Mucosa of descending colon (tissue), 3 donors: ENCODE results near the gene ATG2B. TPM values are rescaled to one million over a fixed set of nuclear protein-coding genes. Genes with fewer than 3 reads are reported as not detected.

Experiments used
- ATAC-seq: fragments of 200-7000 bp; cut with Tn5 transposase; one replicate; pipeline ENCODE4 v1.9.1; 2020; ENCODE audit warnings: mild to moderate bottlenecking, moderate library complexity
- DNase-seq, 3 donors: peaks; one replicate each; pipeline ENCODE4 v3.0.0-alpha.2; 2020
- H3K36me3 ChIP-seq: fragments of 200-600 bp; one replicate; pipeline ENCODE4 v1.8.0; 2021; ENCODE audit warnings: low read depth, mild to moderate bottlenecking
- H3K4me1 ChIP-seq: fragments of 200-600 bp; one replicate; pipeline ENCODE4 v1.8.0; 2021; ENCODE audit warnings: low read depth, mild to moderate bottlenecking
- H3K4me3 ChIP-seq: fragments of 200-600 bp; one replicate; pipeline ENCODE4 v1.8.0; 2021; ENCODE audit warnings: mild to moderate bottlenecking
- H3K9me3 ChIP-seq: fragments of 200-600 bp; one replicate; pipeline ENCODE4 v1.8.0; 2021; ENCODE audit warnings: mild to moderate bottlenecking
- intact Hi-C, 2 donors: fragments of 100-400 bp; cut with DNase I in 1 of 2; cut with micrococcal nuclease in 1 of 2; formaldehyde crosslinking; loops; one replicate each; pipeline versions ENCODE4 v1.11.0 to v1.11.1; 2022; cut with DNase I, micrococcal nuclease
- total RNA-seq, 3 donors: library from RNA; stranded (reverse); fragmentation: NEBNext Ultra II Directional in 2 of 3; extraction: Animal tissue kit (Norgen Biotek cat#: 25700) in 2 of 3; gene quantifications; one replicate each; pipeline versions ENCODE4 v1.2.1 to v1.2.4, GENCODE V29; 2021 to 2023
- TF ChIP-seq, protein P1 (sequence below): fragments of 200-600 bp; IDR thresholded peaks from one replicate; pipeline ENCODE4 v1.8.0; 2022; ENCODE audit warnings: antibody characterized with exemption, mild to moderate bottlenecking
- donor health status: DM: no; HTN: no; CAD: no; lungs with moderate emphysema.
- donor health status: DM: no; HTN: no; CAD: no.
- donor health status: DM: no; HTN: yes; CAD: no.

ATG2B gene
- total RNA-seq, 3 donors from 2014 or later, result 22.1 to 35.9 (median 24.2) TPM

DNA sequence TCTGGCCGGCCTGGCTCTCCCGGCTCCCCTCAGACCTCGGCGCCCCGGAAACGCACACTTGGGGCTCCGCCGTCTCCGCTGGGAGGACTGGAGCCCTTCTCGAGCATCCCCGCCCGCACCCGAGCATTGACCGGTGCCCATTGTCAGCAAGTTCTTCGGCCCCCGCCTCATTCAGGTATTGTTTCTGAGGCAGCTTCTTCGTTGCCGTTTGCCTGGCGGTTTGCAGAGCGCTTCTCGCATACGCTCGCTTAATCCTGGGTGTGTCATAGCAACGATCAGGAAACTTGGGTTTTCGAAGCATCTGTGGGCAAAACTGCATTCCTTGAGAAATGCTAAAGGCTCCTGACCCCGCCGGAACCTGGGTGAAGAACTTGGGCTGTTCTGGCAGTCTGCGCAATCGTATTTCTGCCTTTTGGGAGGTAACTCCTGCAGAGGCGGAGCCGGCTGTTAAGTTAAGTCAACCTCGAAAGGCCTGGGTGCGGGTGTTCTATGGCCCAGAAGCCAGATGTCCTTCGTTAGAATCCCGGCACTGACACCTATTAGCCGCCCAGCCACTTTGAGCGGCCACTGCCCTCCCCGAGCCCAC is 703 bp upstream of the ATG2B start:
- Histone ChIP-seq H3K4me3 (peak overlapping the region; percentile 95), H3K4me1 (peaks cover 33% of the 10 kb centered on the region), H3K36me3 (no peaks in the 10 kb centered on the region), H3K9me3 (no peaks in the 10 kb centered on the region)
- DNase-seq, result peak; percentile 77 to 84 (median 80)
- peak; percentile 68 for ATAC-seq
- TF ChIP-seq, protein P1, sequence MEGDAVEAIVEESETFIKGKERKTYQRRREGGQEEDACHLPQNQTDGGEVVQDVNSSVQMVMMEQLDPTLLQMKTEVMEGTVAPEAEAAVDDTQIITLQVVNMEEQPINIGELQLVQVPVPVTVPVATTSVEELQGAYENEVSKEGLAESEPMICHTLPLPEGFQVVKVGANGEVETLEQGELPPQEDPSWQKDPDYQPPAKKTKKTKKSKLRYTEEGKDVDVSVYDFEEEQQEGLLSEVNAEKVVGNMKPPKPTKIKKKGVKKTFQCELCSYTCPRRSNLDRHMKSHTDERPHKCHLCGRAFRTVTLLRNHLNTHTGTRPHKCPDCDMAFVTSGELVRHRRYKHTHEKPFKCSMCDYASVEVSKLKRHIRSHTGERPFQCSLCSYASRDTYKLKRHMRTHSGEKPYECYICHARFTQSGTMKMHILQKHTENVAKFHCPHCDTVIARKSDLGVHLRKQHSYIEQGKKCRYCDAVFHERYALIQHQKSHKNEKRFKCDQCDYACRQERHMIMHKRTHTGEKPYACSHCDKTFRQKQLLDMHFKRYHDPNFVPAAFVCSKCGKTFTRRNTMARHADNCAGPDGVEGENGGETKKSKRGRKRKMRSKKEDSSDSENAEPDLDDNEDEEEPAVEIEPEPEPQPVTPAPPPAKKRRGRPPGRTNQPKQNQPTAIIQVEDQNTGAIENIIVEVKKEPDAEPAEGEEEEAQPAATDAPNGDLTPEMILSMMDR, result no peak
- intact Hi-C loops, result no loop called here

DNA sequence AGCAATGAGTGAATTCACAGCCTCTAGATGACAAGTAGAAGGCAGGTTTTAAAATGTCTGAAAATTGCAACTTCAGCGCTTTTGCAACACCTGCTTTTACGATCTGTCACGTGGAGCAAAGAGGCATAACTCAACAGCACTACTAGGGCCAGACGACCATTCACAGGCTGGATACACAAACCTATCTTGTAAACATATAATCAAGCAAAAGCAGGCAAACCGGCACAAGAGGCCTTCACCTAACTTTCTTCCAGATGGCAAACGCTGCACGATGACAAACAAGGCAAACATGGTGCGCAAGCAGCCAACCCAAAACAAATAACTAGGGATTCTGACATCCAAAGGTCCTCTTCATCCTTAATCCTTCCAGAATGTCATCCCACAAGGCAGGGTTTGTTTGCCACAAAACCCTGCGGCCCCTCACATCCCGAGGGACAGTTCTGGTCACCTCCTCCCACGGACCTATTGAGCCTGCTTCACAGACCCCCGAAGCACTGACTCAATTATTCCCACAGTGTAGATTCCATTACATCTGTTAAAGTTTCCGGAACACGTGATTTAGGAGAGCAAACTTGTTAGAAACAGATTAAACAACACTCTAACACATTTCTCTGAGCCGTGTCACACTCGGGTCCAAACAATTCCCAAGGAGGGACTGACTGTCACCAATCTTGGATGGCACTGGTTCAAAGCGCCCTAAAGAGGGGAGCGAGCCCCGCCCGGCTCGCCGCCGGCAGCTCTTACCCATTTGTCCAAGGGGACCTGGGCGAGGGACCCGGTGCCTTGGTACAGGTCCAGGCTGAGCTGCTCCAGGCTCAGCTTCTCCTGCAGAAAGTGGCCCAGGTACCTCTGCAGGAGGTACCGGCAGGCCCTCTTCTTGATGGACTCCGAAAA is 823 bp downstream of the ATG2B start:
- H3K9me3 ChIP-seq, result no peaks in the 10 kb centered on the region
- H3K4me3 ChIP-seq, result peak overlapping the region; percentile 95
- peak; percentile 42 for ATAC-seq
- peak in 2 of 3 donors; percentile 47 to 82 for DNase-seq
- H3K36me3 ChIP-seq, result no peaks in the 10 kb centered on the region
- TF ChIP-seq, protein P1, result no peak
- H3K4me1 ChIP-seq, result peaks cover 33% of the 10 kb centered on the region
- intact Hi-C loops, result no loop called here

DNA sequence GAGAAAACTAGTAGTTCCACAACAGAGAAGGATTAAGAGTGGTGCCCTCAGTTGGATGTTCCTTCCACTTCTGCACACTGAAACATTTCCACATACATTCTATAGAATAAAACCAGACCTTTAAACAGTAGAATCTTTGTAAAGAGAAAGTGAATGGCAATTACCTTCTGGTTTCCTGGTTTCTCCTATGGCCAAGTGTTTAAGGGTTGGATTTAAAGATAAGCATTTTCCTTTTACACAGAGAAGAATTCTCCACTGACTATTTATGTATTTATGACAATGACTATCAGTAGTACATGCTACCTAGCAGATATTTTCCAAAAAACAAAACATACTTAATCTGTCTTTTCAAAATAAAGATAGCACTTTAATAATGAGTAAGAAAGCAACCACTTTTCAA is 3.2 kb downstream of the ATG2B start:
- peaks cover 24% of the 10 kb centered on the region for H3K4me1 ChIP-seq
- H3K4me3 ChIP-seq, result no peak overlapping the region
- no peaks in the 10 kb centered on the region for H3K9me3 ChIP-seq
- no peaks in the 10 kb centered on the region for H3K36me3 ChIP-seq
- intact Hi-C loops, result no loop called here
- TF ChIP-seq, protein P1, result no peak
- no peak for DNase-seq
- ATAC-seq, result no peak

DNA sequence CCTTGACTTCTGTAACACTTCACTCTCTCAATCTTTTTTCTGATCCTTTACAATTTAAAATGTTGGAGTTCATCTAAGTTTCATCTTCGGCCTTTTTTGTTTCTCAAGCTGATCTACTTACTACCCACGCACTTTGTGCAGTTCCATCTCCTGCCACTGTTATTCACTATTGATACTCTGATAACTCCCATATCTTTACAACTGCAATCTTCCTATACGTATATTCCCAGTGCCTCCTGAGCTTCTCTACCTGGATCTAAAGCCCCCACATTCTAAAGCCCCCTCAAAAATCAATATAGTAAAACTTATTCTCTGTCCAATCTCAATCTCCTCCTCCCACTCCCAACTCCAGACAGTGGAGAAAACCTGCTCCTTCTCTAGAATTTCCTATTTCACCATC is 5.9 kb downstream of the ATG2B start:
- ATAC-seq, result no peak
- TF ChIP-seq, protein P1, result no peak
- no peak for DNase-seq
- intact Hi-C loops, result no loop called here
- H3K9me3 ChIP-seq, result no peaks in the 10 kb centered on the region
- H3K4me3 ChIP-seq, result no peak overlapping the region
- peaks cover 16% of the 10 kb centered on the region for H3K4me1 ChIP-seq
- no peaks in the 10 kb centered on the region for H3K36me3 ChIP-seq

DNA sequence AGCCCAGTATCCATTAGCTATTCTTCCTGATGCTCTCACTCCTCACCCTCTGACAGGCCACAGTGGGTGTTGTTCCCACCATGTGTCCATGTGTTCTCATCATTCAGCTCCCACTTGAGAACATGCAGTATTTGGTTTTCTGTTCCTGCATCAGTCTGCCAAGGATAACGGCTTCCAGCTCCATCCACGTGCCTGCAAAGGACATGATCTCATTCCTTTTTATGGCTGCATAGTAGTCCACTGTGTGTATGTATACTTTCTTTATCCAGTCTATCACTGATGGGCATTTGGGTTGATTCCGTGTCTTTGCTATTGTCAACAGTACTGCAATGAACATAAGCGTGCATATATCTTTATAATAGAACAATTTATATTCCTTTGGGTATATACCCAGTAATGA is 8.9 kb downstream of the ATG2B start:
- Histone ChIP-seq H3K4me1 (no peaks in the 10 kb centered on the region), H3K4me3 (no peak overlapping the region), H3K36me3 (no peaks in the 10 kb centered on the region), H3K9me3 (no peaks in the 10 kb centered on the region)
- intact Hi-C loops, result no loop called here
- TF ChIP-seq, protein P1, result no peak
- DNase-seq (no peak), ATAC-seq (no peak)
